Stimulated activated CD8-positive, alpha-beta memory T cell treated with anti-CD3 and anti-CD28 coated beads, Interleukin-12 subunit alpha, Interleukin-12 subunit beta, amount 100 ng/mL, for 4 hours (primary cell): Measurements from ENCODE around the gene LIG1.
A peak's percentile ranks its signal among the peaks of the same experiment; 100 is the strongest.
"Not testable (repeated sequence)": the region's sequence is repeated elsewhere in the genome, so short reads cannot be mapped to it uniquely, and the experiment has no call there.

Experiments
- DNase-seq: peaks from one replicate; pipeline ENCODE4 v3.0.0-alpha.2; 2020; ENCODE audit warnings: low read depth

Gene LIG1

GRCh38 chr19:48121066-48121465 lies 49.1 kb downstream of the LIG1 start:
- DNase-seq = no peak

GRCh38 chr19:48120505-48120904 lies 49.6 kb downstream of the LIG1 start:
- no peak for DNase-seq

GRCh38 chr19:48118131-48118517 lies 52.0 kb downstream of the LIG1 start:
- no peak for DNase-seq

- DNase-seq = no peak
Observed at GRCh38 chr19:48117515-48118130, 52.5 kb downstream of the LIG1 start.

- DNase-seq = no peak
Observed at GRCh38 chr19:48113190-48113917, 56.8 kb downstream of the LIG1 start.

- DNase-seq = no peak
Observed at GRCh38 chr19:48111280-48111679, 58.9 kb downstream of the LIG1 start.

GRCh38 chr19:48110350-48110966 lies 59.7 kb downstream of the LIG1 start, which contains the start of gene PLA2G4C:
Gene PLA2G4C (minus strand): TSS chr19:48110817. CDS start chr19:48106529, 4,288 bp downstream.
- DNase-seq = peak; percentile 64

GRCh38 chr19:48108997-48109782 lies 61.0 kb downstream of the LIG1 start:
- no peak for DNase-seq

GRCh38 chr19:48103922-48104321 lies 66.2 kb downstream of the LIG1 start:
- no peak for DNase-seq

GRCh38 chr19:48102870-48103751 lies 67.0 kb downstream of the LIG1 start:
- DNase-seq = no peak

GRCh38 chr19:48095612-48096175 lies 74.5 kb downstream of the LIG1 start:
- DNase-seq = no peak

- no peak for DNase-seq
Observed at GRCh38 chr19:48094855-48095203, 75.3 kb downstream of the LIG1 start.

GRCh38 chr19:48094129-48094854 lies 75.9 kb downstream of the LIG1 start:
- DNase-seq = no peak

- DNase-seq = not testable (repeated sequence)
Observed at GRCh38 chr19:48091111-48091718, 78.9 kb downstream of the LIG1 start.

- DNase-seq = no peak
Observed at GRCh38 chr19:48090281-48090802, 79.8 kb downstream of the LIG1 start.

- not testable (repeated sequence) for DNase-seq
Observed at GRCh38 chr19:48088991-48089390, 81.2 kb downstream of the LIG1 start.

- no peak for DNase-seq
Observed at GRCh38 chr19:48085904-48086864, 84.0 kb downstream of the LIG1 start.

- no peak for DNase-seq
Observed at GRCh38 chr19:48085076-48085475, 85.1 kb downstream of the LIG1 start.

- DNase-seq = no peak
Observed at GRCh38 chr19:48081106-48081505, 89.0 kb downstream of the LIG1 start.
